ENCODE results near the gene TMEM131L. TPM values are rescaled to one million over a fixed set of nuclear protein-coding genes. Genes with fewer than 3 reads are reported as not detected.

Gene TMEM131L
- total RNA-seq, 4 donors from 2014 or later = 17.7 to 43.9 (median 24.8) TPM

DNA sequence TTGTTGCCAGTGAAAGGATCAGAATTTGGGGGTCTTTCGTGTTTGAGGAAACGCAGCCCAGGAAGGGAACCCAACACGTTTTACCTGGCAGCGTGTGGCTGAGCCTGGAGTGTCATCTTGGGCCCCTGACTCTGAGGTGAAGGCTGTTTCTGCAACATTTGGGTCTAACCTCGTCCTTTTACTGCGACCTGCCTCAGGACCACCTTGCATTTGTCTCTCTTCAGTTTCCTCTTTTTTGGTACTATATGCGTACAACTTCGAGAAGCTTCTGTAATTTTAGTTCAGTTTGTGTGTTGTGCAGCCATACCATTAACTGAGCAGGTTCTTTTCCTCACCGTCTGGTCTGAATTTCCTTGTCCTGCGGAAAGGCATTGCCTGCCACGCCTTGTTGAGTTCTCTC, 61.5 kb downstream of the TMEM131L start:
- DNase-seq (ENCODE audit: low spot score) (no peak), ATAC-seq (ENCODE audit: low FRiP score) (no peak)
- TF ChIP-seq, protein P1, sequence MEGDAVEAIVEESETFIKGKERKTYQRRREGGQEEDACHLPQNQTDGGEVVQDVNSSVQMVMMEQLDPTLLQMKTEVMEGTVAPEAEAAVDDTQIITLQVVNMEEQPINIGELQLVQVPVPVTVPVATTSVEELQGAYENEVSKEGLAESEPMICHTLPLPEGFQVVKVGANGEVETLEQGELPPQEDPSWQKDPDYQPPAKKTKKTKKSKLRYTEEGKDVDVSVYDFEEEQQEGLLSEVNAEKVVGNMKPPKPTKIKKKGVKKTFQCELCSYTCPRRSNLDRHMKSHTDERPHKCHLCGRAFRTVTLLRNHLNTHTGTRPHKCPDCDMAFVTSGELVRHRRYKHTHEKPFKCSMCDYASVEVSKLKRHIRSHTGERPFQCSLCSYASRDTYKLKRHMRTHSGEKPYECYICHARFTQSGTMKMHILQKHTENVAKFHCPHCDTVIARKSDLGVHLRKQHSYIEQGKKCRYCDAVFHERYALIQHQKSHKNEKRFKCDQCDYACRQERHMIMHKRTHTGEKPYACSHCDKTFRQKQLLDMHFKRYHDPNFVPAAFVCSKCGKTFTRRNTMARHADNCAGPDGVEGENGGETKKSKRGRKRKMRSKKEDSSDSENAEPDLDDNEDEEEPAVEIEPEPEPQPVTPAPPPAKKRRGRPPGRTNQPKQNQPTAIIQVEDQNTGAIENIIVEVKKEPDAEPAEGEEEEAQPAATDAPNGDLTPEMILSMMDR (IDR thresholded peaks at IDR 0.05) = no peak

GRCh38 chr4:153528705-153529485, 62.7 kb downstream of the TMEM131L start:
- DNase-seq (ENCODE audit: low spot score) (no peak), ATAC-seq (ENCODE audit: low FRiP score) (no peak)
- TF ChIP-seq, protein P1 (IDR thresholded peaks at IDR 0.05) = no peak

DNA sequence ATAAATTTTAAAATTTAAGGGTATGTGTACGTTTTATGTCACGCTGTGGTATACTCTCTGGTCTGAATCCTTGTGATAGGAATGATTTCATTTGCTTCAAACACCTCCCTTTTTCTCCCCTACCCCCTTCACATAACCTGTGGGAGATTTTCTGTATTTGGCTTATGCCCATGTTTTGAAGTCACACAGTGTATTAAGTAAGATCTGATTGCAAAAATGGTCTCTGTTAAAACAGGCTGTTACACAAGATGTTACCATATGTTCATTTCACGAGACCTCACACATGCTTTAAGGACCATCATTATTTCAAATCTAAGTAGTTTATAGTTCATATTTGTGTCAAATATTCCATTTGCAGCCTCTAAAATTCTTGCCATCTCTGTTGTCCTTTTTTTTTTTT, 63.5 kb downstream of the TMEM131L start:
- no peak for DNase-seq (ENCODE audit: low spot score)
- peak; percentile 50 for ATAC-seq (ENCODE audit: low FRiP score)
- TF ChIP-seq, protein P1 (IDR thresholded peaks at IDR 0.05) = no peak

DNA sequence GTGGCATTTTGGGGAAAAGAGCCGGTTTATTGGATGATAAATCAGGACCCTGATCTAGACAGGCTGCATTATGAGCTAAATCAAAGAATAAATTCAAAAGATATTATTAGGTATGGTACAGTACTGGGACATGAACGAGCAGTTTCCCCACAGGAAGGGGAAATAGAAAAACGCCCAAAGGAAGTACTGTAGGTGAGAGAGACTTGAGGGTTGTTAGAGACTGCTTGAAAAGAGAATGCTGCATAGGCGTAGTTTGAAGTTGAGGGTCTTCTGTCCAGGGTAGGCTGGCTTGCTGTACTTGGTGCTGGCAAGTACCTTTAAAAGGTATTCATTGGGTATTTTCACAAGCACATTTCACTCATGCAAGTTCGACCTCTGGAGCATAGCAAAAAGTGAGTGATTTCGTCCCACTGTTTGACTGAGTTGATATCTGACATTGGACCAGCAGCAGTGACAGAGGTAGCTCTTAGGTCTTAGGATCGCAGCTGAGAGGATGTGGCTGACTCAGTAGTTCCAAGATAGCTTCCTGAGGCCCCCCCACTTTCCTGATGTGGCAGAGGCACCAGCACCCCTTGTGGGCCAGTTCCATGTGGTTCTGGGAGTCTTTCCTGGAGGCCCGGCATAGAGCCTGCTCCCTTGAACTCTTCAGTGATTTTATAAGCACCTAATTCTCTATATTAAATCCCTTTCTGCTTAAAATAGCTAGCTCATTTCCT, 64.3 kb downstream of the TMEM131L start:
- no peak for ATAC-seq (ENCODE audit: low FRiP score)

DNA sequence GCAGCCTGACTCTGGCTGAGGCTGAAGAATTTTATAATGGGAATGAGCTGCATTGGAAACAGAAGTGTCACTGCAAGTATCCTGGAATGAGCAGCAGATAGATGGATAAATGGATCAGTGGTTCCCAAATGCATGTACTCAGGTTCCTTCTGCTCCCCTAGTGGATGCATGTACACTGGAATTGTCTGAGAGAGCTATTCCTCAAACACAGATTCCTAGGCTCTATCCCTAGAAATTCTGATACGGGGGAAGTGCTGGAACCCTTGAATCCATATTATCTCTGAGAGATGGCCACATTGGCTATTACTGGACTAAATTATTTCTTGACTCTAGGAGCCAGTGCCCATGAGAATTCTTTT, 64.8 kb downstream of the TMEM131L start:
- no peak for ATAC-seq (ENCODE audit: low FRiP score)
- no peak for DNase-seq (ENCODE audit: low spot score)
- TF ChIP-seq, protein P1 (IDR thresholded peaks at IDR 0.05) = no peak

More for the DNA sequence above, 64.3 kb downstream of the TMEM131L start:
- no peak for DNase-seq (ENCODE audit: low spot score)
- TF ChIP-seq, protein P1 (IDR thresholded peaks at IDR 0.05) = no peak

DNA sequence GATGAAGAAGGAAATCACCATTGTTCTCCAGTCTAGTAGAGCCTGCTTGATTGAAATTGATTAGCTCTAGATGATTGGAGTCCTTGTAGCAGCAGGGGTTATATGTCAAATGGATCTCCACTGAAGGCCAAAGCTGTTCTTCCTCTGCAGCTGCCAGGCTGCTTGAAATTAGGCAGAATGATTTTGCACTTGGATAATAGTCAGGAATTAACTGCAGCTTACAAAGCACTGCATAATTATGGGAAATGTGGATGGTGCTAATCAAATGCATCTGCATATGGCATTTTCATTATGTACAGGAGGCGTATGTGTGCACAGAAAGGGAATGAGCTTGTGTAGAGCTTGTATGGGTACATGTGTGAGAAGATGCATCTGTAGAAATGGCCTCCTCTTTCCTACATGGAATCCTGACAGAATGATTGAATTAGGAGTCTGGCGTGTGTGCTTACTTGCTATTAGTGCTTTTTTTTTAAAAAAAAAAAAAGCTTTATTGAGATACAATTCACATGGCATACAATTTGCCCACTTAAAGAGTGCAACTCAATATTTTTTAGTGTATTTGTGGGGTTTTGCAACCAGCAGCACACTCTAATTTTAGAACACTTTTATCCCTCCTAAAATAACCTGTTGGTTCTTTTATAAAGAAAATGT, 65.9 kb downstream of the TMEM131L start:
- TF ChIP-seq, protein P1 (IDR thresholded peaks at IDR 0.05) = no peak
- ATAC-seq (ENCODE audit: low FRiP score) (no peak), DNase-seq (ENCODE audit: low spot score) (no peak)
